ENCODE data around the gene RGL3.

Gene RGL3

GRCh38 chr19:11448923-11449554, 29.9 kb upstream of the RGL3 start:
- DNase-seq (ENCODE audit: low read depth, low spot score), result no peak
- in situ Hi-C loops (cut with HindIII; ENCODE audit: low sequenced_read_pairs), result no loop called here
- no peak for TF ChIP-seq CTCF (IDR thresholded peaks at IDR 0.05; ENCODE audit: low read depth, low read length)
- no peak overlapping the region for H3K4me3 ChIP-seq (ENCODE audit: low read depth, low read length)

GRCh38 chr19:11448410-11448809, 29.3 kb upstream of the RGL3 start:
- in situ Hi-C loops (cut with HindIII; ENCODE audit: low sequenced_read_pairs), result no loop called here
- TF ChIP-seq CTCF (IDR thresholded peaks at IDR 0.05; ENCODE audit: low read depth, low read length), result no peak
- no peak for DNase-seq (ENCODE audit: low read depth, low spot score)
- no peak overlapping the region for H3K4me3 ChIP-seq (ENCODE audit: low read depth, low read length)

- H3K4me3 ChIP-seq (ENCODE audit: low read depth, low read length), result no peak overlapping the region
- TF ChIP-seq CTCF (IDR thresholded peaks at IDR 0.05; ENCODE audit: low read depth, low read length), result no peak
- in situ Hi-C loops (cut with HindIII; ENCODE audit: low sequenced_read_pairs), result no loop called here
- DNase-seq (ENCODE audit: low read depth, low spot score), result no peak
Observed at GRCh38 chr19:11447347-11448262, 28.5 kb upstream of the RGL3 start.

- TF ChIP-seq CTCF (IDR thresholded peaks at IDR 0.05; ENCODE audit: low read depth, low read length), result peak; percentile 76
- no peak overlapping the region for H3K4me3 ChIP-seq (ENCODE audit: low read depth, low read length)
- DNase-seq (ENCODE audit: low read depth, low spot score), result no peak
- in situ Hi-C loops (cut with HindIII; ENCODE audit: low sequenced_read_pairs), result no loop called here
Observed at GRCh38 chr19:11446652-11447301, 27.7 kb upstream of the RGL3 start.

GRCh38 chr19:11446271-11446651, 27.1 kb upstream of the RGL3 start:
- H3K4me3 ChIP-seq (ENCODE audit: low read depth, low read length), result no peak overlapping the region
- TF ChIP-seq CTCF (IDR thresholded peaks at IDR 0.05; ENCODE audit: low read depth, low read length), result no peak
- in situ Hi-C loops (cut with HindIII; ENCODE audit: low sequenced_read_pairs), result no loop called here
- DNase-seq (ENCODE audit: low read depth, low spot score), result no peak

GRCh38 chr19:11445141-11445540, 26.0 kb upstream of the RGL3 start:
- H3K4me3 ChIP-seq (ENCODE audit: low read depth, low read length), result no peak overlapping the region
- TF ChIP-seq CTCF (IDR thresholded peaks at IDR 0.05; ENCODE audit: low read depth, low read length), result no peak
- in situ Hi-C loops (cut with HindIII; ENCODE audit: low sequenced_read_pairs), result no loop called here
- DNase-seq (ENCODE audit: low read depth, low spot score), result no peak

All from astrocyte of the spinal cord (primary cell).